Mesenchymal stem cell (in vitro differentiated cells and primary cell): Measurements from ENCODE around the gene PLCE1.

Source experiments
- DNase-seq: peaks from one replicate; pipeline ENCODE4 v3.0.0-alpha.2; 2013
- H2AFZ ChIP-seq: one replicate; pipeline ENCODE4 v1.6.1; 2013; ENCODE audit warnings: low read depth, mild to moderate bottlenecking, control low read depth, inconsistent platforms, low read length, moderate library complexity
- H2AK5ac ChIP-seq: 2 replicates; pipeline ENCODE4 v1.6.1; 2013; ENCODE audit warnings: low read length, moderate library complexity, mild to moderate bottlenecking, inconsistent platforms; ENCODE audit not compliant: severe bottlenecking
- H2BK120ac ChIP-seq: one replicate; pipeline ENCODE4 v1.6.1; 2013; ENCODE audit warnings: low read depth, mild to moderate bottlenecking, inconsistent platforms, low read length, moderate library complexity
- H2BK12ac ChIP-seq, 2 experiments: one replicate each; pipeline ENCODE4 v1.6.1; 2013; ENCODE audit warnings: inconsistent platforms in 2 of 2, low read length in 2 of 2, mild to moderate bottlenecking in 2 of 2, moderate library complexity in 2 of 2, control low read depth in 1 of 2
- H2BK15ac ChIP-seq: one replicate; pipeline ENCODE4 v1.6.1; 2013; ENCODE audit warnings: mild to moderate bottlenecking, low read depth, inconsistent platforms; ENCODE audit not compliant: poor library complexity, severe bottlenecking
- H2BK5ac ChIP-seq: 2 replicates; pipeline ENCODE4 v1.6.1; 2013; ENCODE audit warnings: low read depth, mild to moderate bottlenecking, low read length, control low read depth, inconsistent platforms; ENCODE audit not compliant: poor library complexity, severe bottlenecking
- H3K14ac ChIP-seq, 2 experiments: one replicate each; pipeline ENCODE4 v1.6.1; 2013; ENCODE audit warnings: inconsistent platforms in 2 of 2, low read length in 2 of 2, control low read depth in 1 of 2, mild to moderate bottlenecking in 1 of 2, moderate library complexity in 1 of 2
- H3K18ac ChIP-seq, 2 experiments: one replicate each; pipeline ENCODE4 v1.6.1; 2013; ENCODE audit warnings: inconsistent platforms in 2 of 2, low read length in 2 of 2, control low read depth in 1 of 2, low read depth in 1 of 2, mild to moderate bottlenecking in 1 of 2
- H3K23ac ChIP-seq, 2 experiments: one replicate each; pipeline ENCODE4 v1.6.1; 2013; ENCODE audit warnings: inconsistent platforms in 2 of 2, low read length in 2 of 2, mild to moderate bottlenecking in 2 of 2, moderate library complexity in 2 of 2, control low read depth in 1 of 2
- H3K27ac ChIP-seq: 2 replicates; pipeline ENCODE4 v1.5.1; 2013; ENCODE audit warnings: mild to moderate bottlenecking, moderate library complexity, low read length, control low read depth, inconsistent platforms; ENCODE audit not compliant: poor library complexity, severe bottlenecking
- H3K27me3 ChIP-seq, 2 experiments: 2 replicates each; pipeline versions ENCODE4 v1.6.1 to v1.7.0; 2013; ENCODE audit warnings: low read length in 2 of 2, mild to moderate bottlenecking in 2 of 2, moderate library complexity in 2 of 2, control low read depth in 1 of 2, inconsistent platforms in 1 of 2; ENCODE audit not compliant: control insufficient read depth in 1 of 2, insufficient read depth in 1 of 2
- H3K36me3 ChIP-seq, 2 experiments: 2 replicates each; pipeline versions ENCODE4 v1.6.1 to v1.7.0; 2013; ENCODE audit warnings: low read length in 2 of 2, control low read depth in 1 of 2, inconsistent platforms in 1 of 2, low read depth in 1 of 2, mild to moderate bottlenecking in 1 of 2; ENCODE audit not compliant: insufficient read depth in 2 of 2, control insufficient read depth in 1 of 2
- H3K4ac ChIP-seq, 2 experiments: one replicate each; pipeline ENCODE4 v1.6.1; 2013; ENCODE audit warnings: inconsistent platforms in 2 of 2, low read length in 2 of 2, mild to moderate bottlenecking in 2 of 2, moderate library complexity in 2 of 2, control low read depth in 1 of 2, low read depth in 1 of 2
- H3K4me1 ChIP-seq: 2 replicates; pipeline ENCODE4 v1.6.1; 2013; ENCODE audit warnings: low read depth, low read length, control low read depth; ENCODE audit not compliant: control insufficient read depth, insufficient read depth
- H3K4me2 ChIP-seq: 2 replicates; pipeline ENCODE4 v1.6.1; 2013; ENCODE audit warnings: low read length, mild to moderate bottlenecking, inconsistent platforms; ENCODE audit not compliant: poor library complexity, severe bottlenecking
- H3K4me3 ChIP-seq, 2 experiments: 2 replicates each; pipeline versions ENCODE4 v1.5.1 to v1.7.0; 2013; ENCODE audit warnings: low read length in 2 of 2, mild to moderate bottlenecking in 2 of 2, control low read depth in 1 of 2, low read depth in 1 of 2; ENCODE audit not compliant: insufficient read depth in 1 of 2
- H3K79me1 ChIP-seq: replicated peaks from 2 replicates; pipeline ENCODE4 v1.6.1; 2013; ENCODE audit warnings: mild to moderate bottlenecking, control low read depth, low read length, inconsistent platforms; ENCODE audit not compliant: poor library complexity, severe bottlenecking
- H3K9ac ChIP-seq: 2 replicates; pipeline ENCODE4 v1.7.0; 2013; ENCODE audit warnings: mild to moderate bottlenecking, low read length, moderate library complexity
- H3K9me3 ChIP-seq: 2 replicates; pipeline ENCODE4 v1.7.0; 2013; ENCODE audit warnings: mild to moderate bottlenecking, low read length; ENCODE audit not compliant: control insufficient read depth
- H4K8ac ChIP-seq: one replicate; pipeline ENCODE4 v1.6.1; 2013; ENCODE audit warnings: inconsistent platforms, mild to moderate bottlenecking, low read length, moderate library complexity
- H4K91ac ChIP-seq: one replicate; pipeline ENCODE4 v1.6.1; 2013; ENCODE audit warnings: mild to moderate bottlenecking, low read length, inconsistent platforms
- WGBS: methylation state at CpG from one replicate; pipeline ENCODE4 v1.1.7; 2013; ENCODE audit warnings: mixed read lengths; 5-methylcytosine and 5-hydroxymethylcytosine counted together

Gene PLCE1

DNA sequence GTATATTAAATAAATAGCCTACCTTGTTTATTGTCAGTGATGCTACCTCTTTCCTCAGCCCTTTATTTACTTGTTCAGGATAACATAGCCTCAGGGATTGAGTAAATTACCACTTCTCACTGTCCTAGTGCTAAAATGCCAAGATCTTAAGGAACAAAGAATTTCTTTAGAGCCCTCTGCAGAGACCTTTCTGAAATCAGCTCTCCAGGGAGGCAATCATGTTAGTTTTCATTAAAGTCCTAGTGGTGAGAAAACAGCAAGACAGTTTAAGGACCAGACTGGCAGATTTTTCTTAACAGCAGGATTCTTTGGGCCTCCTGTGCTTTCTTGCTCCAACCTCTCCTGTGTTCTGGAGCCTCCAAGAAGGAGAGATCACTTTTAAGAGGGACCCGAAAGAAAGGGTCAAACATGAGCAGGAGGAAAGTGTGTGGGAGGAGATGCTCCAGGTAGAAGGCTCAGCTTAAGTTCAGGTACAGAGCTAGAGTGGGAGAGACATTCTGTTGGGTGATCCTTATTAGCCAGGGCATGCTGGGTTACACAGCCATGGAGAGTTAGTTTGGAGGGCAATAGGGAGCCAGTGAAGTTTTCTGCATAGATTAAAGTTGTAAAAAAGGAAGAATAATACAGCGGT lies 1.2 kb upstream of the PLCE1 start:
- no peak overlapping the region for H3K14ac ChIP-seq
- peak overlapping the region; percentile 88 for H2AK5ac ChIP-seq
- peak overlapping the region; percentile 52 for H4K91ac ChIP-seq
- 56% methylated on average over 2 of the region's 2 CpGs for WGBS
- H3K9ac ChIP-seq = no peak overlapping the region
- no peak overlapping the region for H4K8ac ChIP-seq
- DNase-seq = peak; percentile 56
- no peak overlapping the region for H3K18ac ChIP-seq
- H3K9me3 ChIP-seq = no peaks in the 10 kb centered on the region
- no peak overlapping the region for H2BK15ac ChIP-seq
- H3K4me2 ChIP-seq = no peak overlapping the region
- H3K4me1 ChIP-seq = peaks cover 17% of the 10 kb centered on the region
- peaks cover 0 to 11% of the 10 kb centered on the region in 2 experiments for H3K27me3 ChIP-seq
- no peak overlapping the region for H3K4me3 ChIP-seq
- H3K79me1 ChIP-seq = peaks cover 8% of the 10 kb centered on the region
- peak overlapping the region in 1 of 2 experiments; percentile 14 for H2BK12ac ChIP-seq
- no peak overlapping the region for H3K23ac ChIP-seq
- H3K27ac ChIP-seq = peak overlapping the region; percentile 70
- no peak overlapping the region for H2BK120ac ChIP-seq
- no peaks in the 10 kb centered on the region for H3K36me3 ChIP-seq
- peak overlapping the region; percentile 13 to 33 for H3K4ac ChIP-seq
- H2BK5ac ChIP-seq = no peak overlapping the region
- H2AFZ ChIP-seq = no peak overlapping the region

DNA sequence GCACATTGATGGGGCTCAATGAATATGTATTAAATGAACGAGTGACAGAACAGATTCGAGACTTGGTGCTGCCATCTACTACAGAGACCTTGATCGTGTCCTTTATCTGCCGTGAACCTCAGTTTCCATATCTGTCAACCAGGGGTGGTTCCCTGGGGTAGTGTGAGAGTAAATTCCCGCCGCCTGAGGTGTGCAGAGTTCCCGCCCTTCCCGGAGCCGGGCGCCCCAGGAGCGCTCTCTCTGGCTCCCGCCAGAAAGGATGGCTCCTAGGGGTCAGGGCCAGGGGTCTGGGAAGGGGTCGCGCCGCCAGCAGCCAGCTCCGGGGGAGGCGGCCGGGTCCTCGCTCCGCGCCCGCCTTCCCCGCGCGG lies 333 bp upstream of the PLCE1 start:
- H3K18ac ChIP-seq = no peak overlapping the region
- no peak overlapping the region for H3K4ac ChIP-seq
- peak overlapping the region; percentile 78 for H2AFZ ChIP-seq
- no peak overlapping the region for H2BK120ac ChIP-seq
- H3K4me1 ChIP-seq = peaks cover 17% of the 10 kb centered on the region
- peaks cover 8% of the 10 kb centered on the region for H3K79me1 ChIP-seq
- no peak overlapping the region for H3K23ac ChIP-seq
- H3K4me2 ChIP-seq = peak overlapping the region; percentile 69
- no peak for DNase-seq
- no peak overlapping the region for H4K91ac ChIP-seq
- WGBS = 23% methylated on average over 12 of the region's 25 CpGs
- peak overlapping the region in 1 of 2 experiments; percentile 72 for H3K14ac ChIP-seq
- peak overlapping the region; percentile 77 to 87 for H3K4me3 ChIP-seq
- peaks cover 0 to 11% of the 10 kb centered on the region in 2 experiments for H3K27me3 ChIP-seq
- H2BK5ac ChIP-seq = no peak overlapping the region
- no peak overlapping the region for H3K27ac ChIP-seq
- peak overlapping the region; percentile 23 to 25 for H2BK12ac ChIP-seq
- no peaks in the 10 kb centered on the region for H3K9me3 ChIP-seq
- no peaks in the 10 kb centered on the region for H3K36me3 ChIP-seq
- no peak overlapping the region for H4K8ac ChIP-seq
- H2AK5ac ChIP-seq = peak overlapping the region; percentile 79
- peak overlapping the region; percentile 36 for H2BK15ac ChIP-seq
- peak overlapping the region; percentile 66 for H3K9ac ChIP-seq

- Histone ChIP-seq H3K36me3 (peaks cover 0 to under 1% of the 10 kb centered on the region in 2 experiments), H3K9me3 (no peaks in the 10 kb centered on the region), H3K4me2 (peak overlapping the region; percentile 69), H3K27me3 (peaks cover 0 to 11% of the 10 kb centered on the region in 2 experiments), H3K18ac (peak overlapping the region in 1 of 2 experiments; percentile 13), H3K23ac (peak overlapping the region in 1 of 2 experiments; percentile 17), H4K91ac (no peak overlapping the region), H3K4me1 (peaks cover 17% of the 10 kb centered on the region), H2BK5ac (no peak overlapping the region), H3K79me1 (peaks cover 8% of the 10 kb centered on the region), H2BK12ac (peak overlapping the region in 1 of 2 experiments; percentile 87), H4K8ac (no peak overlapping the region), H2AFZ (peak overlapping the region; percentile 46), H2AK5ac (no peak overlapping the region), H3K9ac (peak overlapping the region; percentile 73), H3K27ac (no peak overlapping the region), H3K14ac (no peak overlapping the region), H2BK15ac (no peak overlapping the region), H2BK120ac (peak overlapping the region; percentile 73), H3K4ac (no peak overlapping the region), H3K4me3 (peak overlapping the region; percentile 87 to 88)
- WGBS = 34% methylated on average over 12 of the region's 12 CpGs
- peak; percentile 6 for DNase-seq
These were observed 689 bp downstream of the PLCE1 start for GRCh38 chr10:93994438-93994801.

- no peak overlapping the region for H2BK120ac ChIP-seq
- no peak for DNase-seq
- H3K4me1 ChIP-seq = peaks cover 17% of the 10 kb centered on the region
- no peak overlapping the region for H3K9ac ChIP-seq
- H2AFZ ChIP-seq = no peak overlapping the region
- no peak overlapping the region for H3K18ac ChIP-seq
- no peaks in the 10 kb centered on the region for H3K9me3 ChIP-seq
- H2AK5ac ChIP-seq = no peak overlapping the region
- no peak overlapping the region for H3K4ac ChIP-seq
- no peak overlapping the region for H2BK15ac ChIP-seq
- peaks cover 0 to 11% of the 10 kb centered on the region in 2 experiments for H3K27me3 ChIP-seq
- H3K27ac ChIP-seq = no peak overlapping the region
- H3K4me3 ChIP-seq = no peak overlapping the region
- H3K36me3 ChIP-seq = peaks cover 0 to 3% of the 10 kb centered on the region in 2 experiments
- no peak overlapping the region for H3K23ac ChIP-seq
- H3K79me1 ChIP-seq = peaks cover 8% of the 10 kb centered on the region
- H4K91ac ChIP-seq = no peak overlapping the region
- no peak overlapping the region for H3K14ac ChIP-seq
- WGBS = no CpG with 5 or more reads among the region's 1 CpG
- no peak overlapping the region for H4K8ac ChIP-seq
- H2BK5ac ChIP-seq = no peak overlapping the region
- no peak overlapping the region for H3K4me2 ChIP-seq
- H2BK12ac ChIP-seq = no peak overlapping the region
These were observed 1.5 kb downstream of the PLCE1 start for GRCh38 chr10:93995182-93995581.
